ENCODE data around the gene MRPL32. TPM values are rescaled to one million over a fixed set of nuclear protein-coding genes. Genes with fewer than 3 reads are reported as not detected.

MRPL32 gene
- total and polyA plus RNA-seq, 2 of the 13 experiments (the other 11 are each of a cell fraction or from before 2014, with no cell fraction given), result 39.0 to 81.2 TPM

- TF ChIP-seq ELF4 (CRISPR knock-in tag; IDR thresholded peaks at IDR 0.05; ENCODE audit: borderline replicate concordance) (peak; percentile 68; the same call in 1 of the 2 replicates), ZNF263 (CRISPR knock-in tag; IDR thresholded peaks at IDR 0.05) (no peak), MXD4 (CRISPR knock-in tag; IDR thresholded peaks at IDR 0.05) (peak; percentile 73), ZHX1 (CRISPR knock-in tag; IDR thresholded peaks at IDR 0.05; ENCODE audit: low read depth) (0 out of 2 replicates have a peak, but pooled peaks have one; percentile 16), GATA4 (IDR thresholded peaks at IDR 0.05; ENCODE audit: borderline replicate concordance, low read depth) (peak; percentile 64; the same call in 1 of the 2 replicates), THAP7 (CRISPR knock-in tag; IDR thresholded peaks at IDR 0.05) (peak; percentile 61; the same call in 1 of the 2 replicates), KMT2A (CRISPR knock-in tag; IDR thresholded peaks at IDR 0.05) (peak; percentile 86), KDM6A (CRISPR knock-in tag; IDR thresholded peaks at IDR 0.05; ENCODE audit: low read depth) (0 out of 2 replicates have a peak, but pooled peaks have one; percentile 15), ZSCAN9 (CRISPR knock-in tag; IDR thresholded peaks at IDR 0.05; ENCODE audit: borderline replicate concordance) (peak; percentile 52; the same call in 1 of the 2 replicates), ZNF816 (CRISPR knock-in tag; IDR thresholded peaks at IDR 0.05; ENCODE audit: borderline replicate concordance) (0 out of 2 replicates have a peak, but pooled peaks have one; percentile 39), RNF2 (conservative IDR thresholded peaks at IDR 0.05; ENCODE audit: low read depth) (peak; percentile 28; the same call in 1 of the 2 replicates), PRDM10 (CRISPR knock-in tag; IDR thresholded peaks at IDR 0.05; ENCODE audit: low read depth) (0 out of 2 replicates have a peak, but pooled peaks have one; percentile 7), ZNF572 (CRISPR knock-in tag; IDR thresholded peaks at IDR 0.05) (peak; percentile 66; the same call in 1 of the 2 replicates), ZNF724P (CRISPR knock-in tag; IDR thresholded peaks at IDR 0.05; ENCODE audit: borderline replicate concordance) (no peak), SP1 (IDR thresholded peaks at IDR 0.05) (no peak), SP1 (CRISPR knock-in tag; IDR thresholded peaks at IDR 0.05) (peak; percentile 63; the same call in 1 of the 2 replicates), RXRB (CRISPR knock-in tag; IDR thresholded peaks at IDR 0.05; ENCODE audit: borderline replicate concordance) (peak; percentile 62)
- TF ChIP-seq, protein P1, sequence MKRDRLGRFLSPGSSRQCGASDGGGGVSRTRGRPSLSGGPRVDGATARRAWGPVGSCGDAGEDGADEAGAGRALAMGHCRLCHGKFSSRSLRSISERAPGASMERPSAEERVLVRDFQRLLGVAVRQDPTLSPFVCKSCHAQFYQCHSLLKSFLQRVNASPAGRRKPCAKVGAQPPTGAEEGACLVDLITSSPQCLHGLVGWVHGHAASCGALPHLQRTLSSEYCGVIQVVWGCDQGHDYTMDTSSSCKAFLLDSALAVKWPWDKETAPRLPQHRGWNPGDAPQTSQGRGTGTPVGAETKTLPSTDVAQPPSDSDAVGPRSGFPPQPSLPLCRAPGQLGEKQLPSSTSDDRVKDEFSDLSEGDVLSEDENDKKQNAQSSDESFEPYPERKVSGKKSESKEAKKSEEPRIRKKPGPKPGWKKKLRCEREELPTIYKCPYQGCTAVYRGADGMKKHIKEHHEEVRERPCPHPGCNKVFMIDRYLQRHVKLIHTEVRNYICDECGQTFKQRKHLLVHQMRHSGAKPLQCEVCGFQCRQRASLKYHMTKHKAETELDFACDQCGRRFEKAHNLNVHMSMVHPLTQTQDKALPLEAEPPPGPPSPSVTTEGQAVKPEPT (CRISPR knock-in tag; IDR thresholded peaks at IDR 0.05; ENCODE audit: low read depth), result 0 out of 2 replicates have a peak, but pooled peaks have one; percentile 23
Measured at GRCh38 chr7:42931834-42932651, at the start of gene MRPL32, which contains the start of gene PSMA2 (continued).
